Fibroblast of skin of left biceps (primary cell): ENCODE data around the gene KIF25.
"Not testable (repeated sequence)": the region's sequence is repeated elsewhere in the genome, so short reads cannot be mapped to it uniquely, and the experiment has no call there.

Experiments used
- DNase-seq, 2 experiments: peaks; one replicate each; pipeline ENCODE4 v3.0.0-alpha.2; 2013; ENCODE audit warnings: low read depth in 2 of 2

The KIF25 gene

GRCh38 chr6:167975458-167975857 is 22.0 kb upstream of the KIF25 start:
- DNase-seq: no peak

GRCh38 chr6:167976116-167976657 is 21.3 kb upstream of the KIF25 start:
- not testable (repeated sequence) for DNase-seq

GRCh38 chr6:167976708-167977107 is 20.8 kb upstream of the KIF25 start:
- no peak for DNase-seq

GRCh38 chr6:167977717-167978467 is 19.6 kb upstream of the KIF25 start:
- DNase-seq: no peak

GRCh38 chr6:167978607-167979006 is 18.9 kb upstream of the KIF25 start:
- no peak for DNase-seq

- DNase-seq: no peak
These were observed 17.9 kb upstream of the KIF25 start for GRCh38 chr6:167979436-167980139.

GRCh38 chr6:167980911-167981580 is 16.4 kb upstream of the KIF25 start:
- DNase-seq: no peak

GRCh38 chr6:167981916-167982462 is 15.5 kb upstream of the KIF25 start:
- DNase-seq: no peak

- no peak for DNase-seq
These were observed 13.2 kb upstream of the KIF25 start for GRCh38 chr6:167984144-167984719.

GRCh38 chr6:167984876-167985604 is 12.4 kb upstream of the KIF25 start:
- no peak for DNase-seq

GRCh38 chr6:167985911-167986595 is 11.4 kb upstream of the KIF25 start:
- no peak for DNase-seq

- DNase-seq: no peak
These were observed 9.9 kb upstream of the KIF25 start for GRCh38 chr6:167987396-167988153.

- no peak for DNase-seq
These were observed 9.3 kb upstream of the KIF25 start for GRCh38 chr6:167988154-167988495.

GRCh38 chr6:167988945-167989841 is 8.3 kb upstream of the KIF25 start:
- no peak for DNase-seq

GRCh38 chr6:167990016-167990945 is 7.2 kb upstream of the KIF25 start:
- no peak for DNase-seq

- DNase-seq: no peak
These were observed 4.3 kb upstream of the KIF25 start for GRCh38 chr6:167993169-167993568.

GRCh38 chr6:167993831-167994230 is 3.6 kb upstream of the KIF25 start:
- DNase-seq: no peak

- no peak for DNase-seq
These were observed 2.2 kb upstream of the KIF25 start for GRCh38 chr6:167995302-167995701.
